Left lung (tissue), 10 donors: Measurements from ENCODE around the gene ZNF780A. TPM values are rescaled to one million over a fixed set of nuclear protein-coding genes. Genes with fewer than 3 reads are reported as not detected.

Experiments
- ATAC-seq: fragments of 200-7000 bp; cut with Tn5 transposase; one replicate; pipeline ENCODE4 v1.9.1; 2020; ENCODE audit warnings: moderate library complexity
- DNase-seq, 4 donors: peaks; one replicate each; pipeline ENCODE4 v3.0.0-alpha.2; 2013 to 2020
- H3K27ac ChIP-seq, 2 donors: fragments of 200-600 bp; sonication (generic) in 1 of 2; one replicate each; pipeline versions ENCODE4 v1.5.0 to v1.8.0; 2020 to 2021
- H3K27me3 ChIP-seq, 2 donors: fragments of 200-600 bp; sonication (generic) in 1 of 2; one replicate each; pipeline versions ENCODE4 v1.5.0 to v1.8.0; 2020 to 2021
- H3K36me3 ChIP-seq, 2 donors: fragments of 200-600 bp; sonication (generic) in 1 of 2; one replicate each; pipeline versions ENCODE4 v1.5.0 to v1.8.0; 2020 to 2021
- H3K4me1 ChIP-seq, 2 donors: fragments of 200-600 bp; one replicate each; pipeline ENCODE4 v1.8.0; 2021
- H3K4me3 ChIP-seq, 2 donors: fragments of 200-600 bp; sonication (generic) in 1 of 2; one replicate each; pipeline versions ENCODE4 v1.5.0 to v1.8.0; 2020 to 2021; ENCODE audit warnings: mild to moderate bottlenecking in 1 of 2
- H3K9me3 ChIP-seq, 2 donors: fragments of 200-600 bp; sonication (generic) in 1 of 2; one replicate each; pipeline versions ENCODE4 v1.5.0 to v1.8.0; 2020 to 2021
- intact Hi-C, 2 donors: fragments of 100-400 bp; cut with DNase I; formaldehyde crosslinking; loops; one replicate each; pipeline versions ENCODE4 v1.11.2 to v1.14.2; 2022
- polyA plus RNA-seq, 6 donors: library from polyadenylated mRNA; unstranded; fragments of 120-200 nt; gene quantifications; one replicate each; pipeline ENCODE4 v1.2.1, GENCODE V29; 2013; ENCODE audit not compliant: insufficient read length in 6 of 6
- total RNA-seq, 2 donors: library from RNA; stranded (reverse); fragmentation: NEBNext Ultra II Directional; extraction: Animal tissue kit (Norgen Biotek cat#: 25700); gene quantifications; one replicate each; pipeline ENCODE4 v1.2.1, GENCODE V29; 2021
- TF ChIP-seq, protein P1 (sequence below), 2 donors: fragments of 200-600 bp; sonication (generic) in 1 of 2; IDR thresholded peaks; one replicate each; pipeline versions ENCODE4 v1.5.0 to v1.8.0; 2021; ENCODE audit warnings: antibody characterized with exemption in 2 of 2
- donor health status: DM: no; HTN: yes; CAD: no.
- donor health status: DM: no; HTN: no; CAD: no.

ZNF780A gene
- total and polyA plus RNA-seq, 8 donors: 14.7 to 21.2 (median 18.5) TPM

DNA sequence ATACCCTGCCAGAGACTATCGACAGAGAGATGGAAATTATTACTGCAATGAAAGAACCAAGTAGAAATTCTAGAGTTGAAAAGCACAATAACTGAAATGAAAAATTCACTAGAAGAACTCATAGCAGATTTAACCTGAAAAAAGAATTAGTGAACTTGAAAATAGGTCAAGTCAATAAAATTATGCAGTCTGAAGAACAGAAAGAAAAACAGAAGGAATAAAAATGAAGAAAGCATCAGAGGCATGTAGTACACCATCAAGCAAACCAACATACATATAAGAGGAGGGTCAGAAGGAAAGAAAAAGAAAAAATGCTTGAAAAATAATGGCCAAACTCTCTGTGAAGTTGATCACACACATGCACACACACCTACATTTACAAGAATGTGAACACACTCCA is 31.1 kb downstream of the ZNF780A start:
- Histone ChIP-seq H3K27me3 (no peaks in the 10 kb centered on the region), H3K4me1 (peaks cover 0 to 12% of the 10 kb centered on the region in 2 donors), H3K9me3 (peaks cover 0 to 31% of the 10 kb centered on the region in 2 donors), H3K4me3 (no peak overlapping the region), H3K27ac (no peak overlapping the region), H3K36me3 (no peaks in the 10 kb centered on the region)
- intact Hi-C loops: no loop called here
- ATAC-seq: no peak
- DNase-seq: no peak
- TF ChIP-seq, protein P1, sequence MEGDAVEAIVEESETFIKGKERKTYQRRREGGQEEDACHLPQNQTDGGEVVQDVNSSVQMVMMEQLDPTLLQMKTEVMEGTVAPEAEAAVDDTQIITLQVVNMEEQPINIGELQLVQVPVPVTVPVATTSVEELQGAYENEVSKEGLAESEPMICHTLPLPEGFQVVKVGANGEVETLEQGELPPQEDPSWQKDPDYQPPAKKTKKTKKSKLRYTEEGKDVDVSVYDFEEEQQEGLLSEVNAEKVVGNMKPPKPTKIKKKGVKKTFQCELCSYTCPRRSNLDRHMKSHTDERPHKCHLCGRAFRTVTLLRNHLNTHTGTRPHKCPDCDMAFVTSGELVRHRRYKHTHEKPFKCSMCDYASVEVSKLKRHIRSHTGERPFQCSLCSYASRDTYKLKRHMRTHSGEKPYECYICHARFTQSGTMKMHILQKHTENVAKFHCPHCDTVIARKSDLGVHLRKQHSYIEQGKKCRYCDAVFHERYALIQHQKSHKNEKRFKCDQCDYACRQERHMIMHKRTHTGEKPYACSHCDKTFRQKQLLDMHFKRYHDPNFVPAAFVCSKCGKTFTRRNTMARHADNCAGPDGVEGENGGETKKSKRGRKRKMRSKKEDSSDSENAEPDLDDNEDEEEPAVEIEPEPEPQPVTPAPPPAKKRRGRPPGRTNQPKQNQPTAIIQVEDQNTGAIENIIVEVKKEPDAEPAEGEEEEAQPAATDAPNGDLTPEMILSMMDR (IDR thresholded peaks at IDR 0.05): no peak

DNA sequence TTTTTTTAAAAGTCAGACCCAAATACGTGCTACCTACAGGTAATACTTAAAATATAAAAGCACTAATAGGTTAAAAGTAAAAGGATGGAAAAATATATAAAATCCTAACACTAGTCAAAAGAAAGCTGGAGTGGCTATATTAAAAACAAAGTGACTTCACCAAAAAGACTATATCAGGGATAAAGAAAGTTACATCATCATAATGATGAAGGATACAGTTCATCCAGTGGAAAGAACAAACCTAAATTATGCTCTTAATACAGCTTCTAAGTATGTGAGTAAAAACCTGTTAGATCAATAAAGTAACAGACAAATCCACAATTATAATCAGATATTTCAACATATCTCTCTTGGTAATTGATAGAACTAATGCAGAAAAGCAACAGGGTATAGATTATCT is 33.6 kb downstream of the ZNF780A start:
- peaks cover 0 to 15% of the 10 kb centered on the region in 2 donors for H3K4me1 ChIP-seq
- H3K36me3 ChIP-seq: no peaks in the 10 kb centered on the region
- H3K9me3 ChIP-seq: peaks cover 0 to 27% of the 10 kb centered on the region in 2 donors
- no peaks in the 10 kb centered on the region for H3K27me3 ChIP-seq
- DNase-seq (no peak), ATAC-seq (no peak)
- no peak overlapping the region for H3K4me3 ChIP-seq
- intact Hi-C loops: no loop called here
- TF ChIP-seq, protein P1 (IDR thresholded peaks at IDR 0.05): no peak
- H3K27ac ChIP-seq: no peak overlapping the region

DNA sequence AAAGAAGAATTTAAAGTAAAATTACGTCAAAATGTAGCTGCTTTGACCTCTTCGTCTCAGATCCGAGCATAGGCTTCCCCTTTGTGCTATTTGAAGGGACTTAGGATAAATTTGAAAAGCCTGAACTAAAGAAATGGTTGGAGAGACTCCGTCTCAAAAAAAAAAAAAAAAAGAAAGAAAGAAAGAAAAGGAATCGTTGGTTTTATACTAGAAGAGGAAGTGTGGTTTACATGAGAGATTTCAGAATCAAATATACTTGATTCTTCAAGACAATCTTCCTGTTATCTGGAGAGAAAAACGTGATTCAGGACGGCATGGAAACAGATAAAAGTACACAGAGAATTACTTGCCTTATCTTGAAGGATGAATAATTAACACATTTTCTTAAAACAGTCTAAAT is 34.2 kb downstream of the ZNF780A start:
- no peaks in the 10 kb centered on the region for H3K27me3 ChIP-seq
- H3K27ac ChIP-seq: peak overlapping the region in 1 of 2 donors; percentile 77
- intact Hi-C loops: no loop called here
- H3K9me3 ChIP-seq: peaks cover 0 to 27% of the 10 kb centered on the region in 2 donors
- TF ChIP-seq, protein P1 (IDR thresholded peaks at IDR 0.05): no peak
- H3K4me3 ChIP-seq: peak overlapping the region; percentile 53 to 78
- peaks cover 0 to 15% of the 10 kb centered on the region in 2 donors for H3K4me1 ChIP-seq
- no peak for DNase-seq
- H3K36me3 ChIP-seq: no peaks in the 10 kb centered on the region
- no peak for ATAC-seq

DNA sequence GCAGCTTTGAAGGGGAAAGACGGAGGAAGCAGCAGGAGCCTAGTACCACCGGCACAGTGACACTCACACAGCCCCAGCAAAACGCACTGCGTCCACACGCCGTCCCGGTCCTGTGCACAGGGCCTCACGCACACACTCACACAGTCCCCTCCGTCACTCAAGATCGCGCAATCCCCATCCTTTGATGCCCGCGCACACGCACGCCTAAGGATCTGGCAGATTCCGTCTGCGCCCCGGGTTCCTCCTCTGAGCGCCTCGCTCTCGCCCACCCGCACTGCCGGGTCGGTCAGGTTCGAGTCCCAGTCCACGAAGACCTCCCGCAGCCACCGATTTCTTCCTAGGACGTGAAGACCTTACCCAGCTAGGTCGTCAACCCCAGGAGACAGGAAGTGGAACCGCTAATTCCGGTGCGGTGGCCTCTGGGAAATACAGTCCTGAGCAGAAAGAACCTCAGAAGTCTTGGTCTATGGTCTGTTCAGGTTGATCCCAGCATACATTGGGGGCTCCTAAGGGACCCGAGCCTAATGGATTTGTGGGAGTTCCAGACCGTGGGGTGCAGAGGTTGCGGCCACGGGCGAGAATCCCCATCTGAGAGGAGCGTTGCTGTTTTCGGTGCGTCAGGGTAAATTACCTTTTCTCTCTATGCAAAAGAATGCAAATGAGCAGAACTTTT is 34.8 kb downstream of the ZNF780A start, which contains the start of gene ZNF780B:
ZNF780B (minus strand) TSS at position 400 of the 673 bp plus-strand sequence. CDS start 5,899 bp downstream, outside the sequence.
- Histone ChIP-seq H3K27me3 (no peaks in the 10 kb centered on the region), H3K4me3 (peak within 1 kb of the TSS; percentile 53 to 78), H3K27ac (peak within 1 kb of the TSS; percentile 10 to 77), H3K4me1 (peaks cover 0 to 15% of the 10 kb centered on the region in 2 donors), H3K36me3 (no peaks in the 10 kb centered on the region), H3K9me3 (peaks cover 0 to 27% of the 10 kb centered on the region in 2 donors)
- intact Hi-C loops: no loop called here
- peak; percentile 59 to 87 (median 66) for DNase-seq
- ATAC-seq: peak; percentile 98
- TF ChIP-seq, protein P1 (IDR thresholded peaks at IDR 0.05): no peak

DNA sequence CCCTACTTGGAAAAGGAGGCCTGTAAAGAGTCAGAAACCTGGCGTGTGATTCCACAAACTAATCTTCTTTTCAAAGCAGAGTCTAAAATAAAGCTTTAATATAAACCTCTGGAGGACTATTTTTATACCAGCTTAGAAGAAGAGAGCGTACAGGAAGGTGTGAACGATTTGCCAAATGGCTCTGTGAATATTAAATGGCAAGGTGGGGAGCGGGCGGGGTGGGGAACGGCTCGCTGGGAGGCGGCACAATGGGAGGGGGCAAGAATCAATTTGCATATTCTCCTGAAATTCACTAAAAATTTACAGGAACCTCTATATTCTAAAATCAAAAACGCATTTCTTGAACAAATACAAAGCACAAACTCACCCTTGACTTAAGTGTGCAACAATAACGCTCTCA is 35.7 kb downstream of the ZNF780A start:
- TF ChIP-seq, protein P1 (IDR thresholded peaks at IDR 0.05): no peak
- Histone ChIP-seq H3K9me3 (peaks cover 0 to 23% of the 10 kb centered on the region in 2 donors), H3K27ac (no peak overlapping the region), H3K4me1 (peaks cover 0 to 15% of the 10 kb centered on the region in 2 donors), H3K4me3 (peak overlapping the region; percentile 53 to 78), H3K27me3 (no peaks in the 10 kb centered on the region), H3K36me3 (peaks cover 0 to 6% of the 10 kb centered on the region in 2 donors)
- intact Hi-C loops: no loop called here
- DNase-seq (no peak), ATAC-seq (no peak)
